T47D (cell line): ENCODE data around the gene CARM1.
A peak's percentile ranks its signal among the peaks of the same experiment; 100 is the strongest.
"Not testable (repeated sequence)": the region's sequence is repeated elsewhere in the genome, so short reads cannot be mapped to it uniquely, and the experiment has no call there.

Experiments used
- DNase-seq, 2 experiments: peaks; one replicate each; pipeline versions ENCODE4 v3.0.0 to v3.0.0-alpha.2; 2011 to 2012; ENCODE audit warnings: low read depth in 1 of 2, low spot score in 1 of 2
- JUND ChIP-seq: IDR thresholded peaks from 2 replicates; pipeline ENCODE4 v1.6.1; 2012; ENCODE audit warnings: low read depth
- in situ Hi-C: cut with HindIII; loops from 2 replicates; pipeline ENCODE4 v1.10.0; 2016; ENCODE audit warnings: low sequenced_read_pairs, low pct_unique_long_range_greater_than_20kb

CARM1 gene

DNA sequence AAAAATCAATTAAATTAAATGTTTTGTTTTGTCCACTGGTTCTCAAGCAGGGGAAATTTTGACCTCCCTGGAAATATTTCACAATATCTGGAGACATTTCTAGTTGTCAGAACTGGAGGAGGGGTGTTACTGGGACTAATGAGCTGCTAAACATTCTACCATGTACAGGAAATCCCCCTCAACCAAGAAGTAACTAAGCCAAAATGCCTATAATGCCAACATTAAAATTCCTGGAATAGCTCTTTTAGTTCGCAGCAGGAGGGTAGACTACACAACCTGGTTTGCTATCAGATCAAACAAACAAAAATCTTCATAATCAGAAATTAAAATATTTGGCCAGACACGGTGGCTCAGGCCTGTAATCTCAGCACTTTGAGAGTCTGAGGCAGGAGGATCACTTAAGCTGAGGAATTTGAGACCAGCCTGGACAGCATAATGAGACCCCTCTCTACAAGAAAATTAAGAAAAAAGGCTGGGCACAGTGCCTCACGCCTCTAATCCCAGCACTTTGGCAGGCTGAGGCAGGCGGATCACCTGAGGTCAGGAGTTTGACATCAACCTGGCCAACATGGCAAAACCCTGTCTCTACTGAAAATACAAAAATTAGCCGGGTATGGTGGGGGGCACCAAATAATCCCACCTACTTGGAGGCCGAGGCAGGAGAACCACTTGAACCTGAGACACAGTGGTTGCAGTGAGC lies 75.8 kb downstream of the CARM1 start:
- no peak for TF ChIP-seq JUND
- DNase-seq, result no peak
- in situ Hi-C loops, result no loop called here

DNA sequence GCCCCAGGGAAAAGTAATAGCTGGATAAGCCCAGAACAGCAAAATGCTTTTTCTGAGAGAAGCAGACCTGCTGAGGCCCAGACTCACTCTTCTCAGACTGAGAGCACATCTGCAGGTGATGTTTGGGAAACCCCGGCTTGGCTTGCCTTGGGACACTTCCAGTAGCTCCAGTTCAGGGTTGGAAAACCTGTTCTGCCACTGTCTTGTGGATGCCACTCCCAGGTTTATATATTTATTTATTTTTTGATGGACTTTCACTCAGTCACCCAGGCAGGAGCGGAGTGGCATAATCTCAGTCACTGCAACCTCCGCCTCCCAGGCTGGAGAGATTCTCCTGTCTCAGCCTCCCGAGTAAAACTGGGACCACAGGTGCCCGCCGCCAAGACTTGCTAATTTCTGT lies 81.5 kb downstream of the CARM1 start:
- DNase-seq, result peak in 1 of 2 experiments; percentile 86
- in situ Hi-C loops, result no loop called here
- no peak for TF ChIP-seq JUND

DNA sequence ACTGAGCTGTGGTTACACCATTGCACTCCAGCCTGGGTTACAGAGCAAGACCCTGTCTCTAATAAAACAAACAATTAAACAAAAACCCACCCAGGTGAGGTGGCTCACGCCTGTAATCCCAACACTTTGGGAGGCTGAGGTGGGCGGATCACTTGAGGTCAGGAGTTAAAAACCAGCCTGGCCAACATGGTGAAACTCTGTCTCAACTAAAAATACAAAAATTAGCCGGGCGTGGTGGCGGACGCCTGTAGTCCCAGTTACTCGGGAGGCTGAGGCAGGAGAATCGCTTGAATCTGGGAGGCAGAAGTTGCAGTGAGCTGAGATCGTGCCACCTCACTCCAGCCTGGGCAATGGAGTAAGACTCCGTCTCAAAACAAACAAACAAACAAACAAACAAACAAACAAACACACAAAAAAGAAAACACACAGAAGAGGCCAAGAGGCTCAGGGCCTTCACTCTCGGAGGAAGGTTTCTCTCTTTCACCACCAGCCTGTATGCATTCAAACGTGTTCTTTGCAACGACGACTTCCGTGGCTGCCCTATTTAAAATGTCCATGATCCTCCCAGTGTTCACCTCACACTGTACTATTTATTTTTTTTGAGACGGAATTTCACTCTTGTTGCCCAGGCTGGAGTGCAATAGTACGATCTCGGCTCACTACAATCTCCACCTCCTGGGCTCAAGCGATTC lies 88.1 kb downstream of the CARM1 start:
- in situ Hi-C loops, DNase-seq: not testable (repeated sequence)

DNA sequence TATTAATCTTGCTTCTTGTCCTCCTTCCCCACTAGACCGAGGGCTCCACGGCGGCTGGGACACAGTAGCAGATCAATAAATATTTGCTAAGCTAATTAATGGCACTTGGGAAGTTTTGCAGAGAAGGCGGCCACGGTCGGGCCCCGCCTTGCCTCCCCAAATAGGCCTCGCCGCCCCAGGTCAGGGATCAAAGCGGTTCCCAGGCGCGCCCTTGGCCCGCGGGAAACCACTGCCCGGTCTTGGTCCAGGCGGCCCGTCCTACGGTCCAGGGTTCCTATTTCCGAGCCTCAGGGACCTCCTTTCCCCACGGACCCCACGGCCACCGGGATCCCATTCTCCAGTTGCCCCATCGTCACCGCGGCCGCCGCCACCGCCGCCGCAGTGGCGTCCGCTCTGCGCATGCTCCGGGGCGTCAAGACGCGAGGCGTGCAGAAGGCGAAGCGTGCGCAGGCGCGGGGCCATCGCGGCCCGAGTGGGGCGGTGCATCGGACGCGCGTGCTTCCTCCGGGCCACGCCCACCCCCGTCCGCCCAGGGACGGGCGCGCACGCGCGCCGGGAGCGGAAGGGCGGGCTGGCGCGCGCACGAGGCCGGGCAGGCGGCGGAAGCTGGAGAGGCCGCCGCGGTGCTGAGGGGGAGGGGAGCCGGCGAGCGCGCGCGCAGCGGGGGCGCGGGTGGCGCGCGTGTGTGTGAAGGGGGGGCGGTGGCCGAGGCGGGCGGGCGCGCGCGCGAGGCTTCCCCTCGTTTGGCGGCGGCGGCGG lies 89.1 kb downstream of the CARM1 start, which contains the start of gene SMARCA4:
SMARCA4 (plus strand) TSS at position 717 of the 759 bp plus-strand sequence. CDS start 23,122 bp downstream, outside the sequence.
- peak; percentile 92 to 96 for DNase-seq
- no peak for TF ChIP-seq JUND
- in situ Hi-C loops, result no loop called here

DNA sequence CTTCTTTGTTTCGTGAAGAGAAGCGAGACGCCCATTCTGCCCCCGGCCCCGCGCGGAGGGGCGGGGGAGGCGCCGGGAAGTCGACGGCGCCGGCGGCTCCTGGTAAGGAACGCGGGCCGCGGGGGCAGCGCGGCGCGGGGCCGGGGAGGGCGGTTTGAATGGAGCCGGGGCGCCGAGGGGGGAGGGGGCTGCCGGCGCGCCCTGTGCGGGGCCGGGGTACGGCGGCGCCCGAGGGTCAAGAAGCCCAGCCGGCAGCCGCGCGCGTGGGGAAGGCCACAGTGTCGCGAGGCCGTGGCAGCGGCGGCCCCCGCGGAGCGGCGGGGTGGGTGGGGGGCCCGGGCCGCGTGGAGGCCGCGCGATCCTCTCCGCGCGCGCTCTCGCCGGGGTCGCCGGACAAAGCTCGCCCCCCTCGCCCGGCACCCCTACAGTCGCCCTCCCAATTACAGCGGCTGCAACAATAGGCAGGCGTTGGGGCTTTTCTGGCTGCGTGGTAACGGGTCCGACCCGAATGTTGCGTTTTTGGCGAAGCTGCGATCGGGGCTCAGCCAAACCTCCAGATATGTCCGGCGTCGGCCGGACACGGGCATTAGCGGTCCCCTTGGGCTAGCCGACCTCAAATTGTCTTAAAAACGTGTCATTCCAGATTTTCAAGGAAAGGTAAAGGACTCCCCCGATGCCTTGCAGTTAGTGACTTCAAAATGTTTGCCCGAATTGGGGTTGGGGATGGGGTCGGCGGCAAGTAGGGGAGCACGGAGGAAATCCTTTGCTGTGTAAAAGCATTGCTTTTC lies 89.9 kb downstream of the CARM1 start:
- no peak for TF ChIP-seq JUND
- in situ Hi-C loops, result no loop called here
- peak in 1 of 2 experiments; percentile 23 for DNase-seq

DNA sequence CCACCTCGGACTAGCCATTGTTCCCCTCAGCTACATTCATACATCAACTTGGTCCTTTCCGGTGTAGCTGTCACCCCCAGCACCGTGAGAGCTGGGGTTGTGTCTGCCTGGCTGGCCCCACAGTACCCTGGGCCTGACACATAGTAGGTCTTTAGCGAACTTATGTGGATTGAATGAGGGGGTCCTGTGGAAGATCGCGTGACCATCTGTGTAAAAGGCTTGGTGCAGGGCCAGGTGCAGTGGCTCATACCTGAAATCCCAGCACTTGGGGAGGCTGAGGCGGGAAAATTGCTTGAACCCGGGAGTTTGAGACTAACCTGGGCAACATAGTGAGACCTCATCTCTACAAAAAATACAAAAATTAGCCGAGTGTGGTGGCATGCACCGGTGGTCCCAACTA lies 91.5 kb downstream of the CARM1 start:
- DNase-seq, result no peak
- in situ Hi-C loops, result no loop called here
- TF ChIP-seq JUND, result no peak

DNA sequence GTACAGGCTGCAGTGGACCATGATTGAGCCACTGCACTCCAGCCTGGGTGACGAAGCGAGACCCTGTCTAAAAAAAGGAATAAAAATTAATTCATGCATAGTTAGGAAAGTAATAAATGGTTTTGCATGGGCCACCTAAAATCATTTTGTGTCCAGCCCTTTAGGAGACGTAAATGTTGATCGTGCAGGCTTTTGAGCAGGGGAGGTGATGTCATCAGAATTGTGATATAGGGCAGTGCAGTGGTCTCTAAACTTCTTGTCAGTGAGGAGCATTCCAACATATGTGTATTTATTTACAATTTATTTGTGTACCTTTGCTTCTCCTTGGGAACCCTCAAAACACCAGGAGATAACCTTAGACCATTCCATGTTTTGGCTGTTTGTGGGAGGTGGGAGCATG lies 92.5 kb downstream of the CARM1 start:
- in situ Hi-C loops, result no loop called here
- no peak for DNase-seq
- no peak for TF ChIP-seq JUND

DNA sequence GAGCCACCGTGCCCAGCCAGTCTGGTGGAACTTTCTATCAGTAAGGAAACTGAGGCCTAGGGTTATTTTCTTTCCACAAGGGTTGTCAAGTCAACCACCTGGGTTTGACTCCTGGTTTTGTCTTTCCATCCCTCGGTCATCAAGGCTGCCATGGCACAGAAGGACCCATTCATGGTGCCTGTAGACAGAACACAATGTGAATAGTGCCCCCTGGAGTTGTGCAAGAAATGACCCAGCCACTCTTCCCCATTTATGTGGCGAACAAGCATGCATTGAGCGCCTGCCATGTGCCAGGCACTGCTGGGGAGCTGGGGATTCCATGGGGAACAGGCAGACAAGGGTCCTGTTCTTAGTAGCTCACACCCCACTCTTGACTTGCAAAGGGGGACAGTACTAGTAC lies 93.5 kb downstream of the CARM1 start:
- in situ Hi-C loops, result no loop called here
- no peak for DNase-seq
- TF ChIP-seq JUND, result no peak

DNA sequence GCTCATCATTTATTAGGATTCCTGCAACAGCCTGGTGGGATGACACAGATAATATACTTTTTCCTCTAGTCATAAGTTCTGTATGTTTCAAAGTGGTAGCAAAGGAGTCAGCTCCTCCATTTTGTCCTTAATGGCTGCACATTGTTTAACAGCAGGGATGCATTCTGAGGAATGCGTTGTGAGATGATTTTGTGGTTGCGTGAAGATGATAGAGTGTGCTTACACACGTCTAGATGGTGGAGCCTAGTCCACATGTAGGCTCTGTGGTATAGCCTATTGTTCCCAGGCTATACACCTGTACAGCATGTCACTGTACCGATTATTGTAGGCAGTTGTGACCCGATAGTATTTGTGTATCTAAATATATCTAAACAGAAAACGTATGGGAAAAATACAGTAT lies 94.0 kb downstream of the CARM1 start:
- in situ Hi-C loops, result no loop called here
- DNase-seq, result no peak
- no peak for TF ChIP-seq JUND

DNA sequence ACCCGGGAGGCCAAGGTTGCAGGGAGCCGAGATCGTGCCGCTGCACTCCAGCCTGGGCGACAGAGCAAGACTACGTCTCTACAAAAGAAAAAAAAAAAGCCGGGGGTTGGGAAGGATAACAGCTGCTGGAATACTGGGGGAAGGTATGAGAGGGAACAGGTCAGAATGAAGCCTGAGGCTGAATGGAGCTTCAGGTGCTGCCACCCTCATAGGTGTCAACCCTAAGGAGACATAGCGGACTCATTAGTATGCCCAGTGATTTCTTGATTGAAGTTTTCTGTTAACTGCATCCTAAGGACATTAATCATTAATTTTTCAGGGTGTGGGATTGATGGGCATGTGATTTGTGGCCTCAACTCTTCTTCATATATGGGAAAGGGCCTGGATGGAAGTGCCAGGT lies 95.5 kb downstream of the CARM1 start:
- TF ChIP-seq JUND, result no peak

DNA sequence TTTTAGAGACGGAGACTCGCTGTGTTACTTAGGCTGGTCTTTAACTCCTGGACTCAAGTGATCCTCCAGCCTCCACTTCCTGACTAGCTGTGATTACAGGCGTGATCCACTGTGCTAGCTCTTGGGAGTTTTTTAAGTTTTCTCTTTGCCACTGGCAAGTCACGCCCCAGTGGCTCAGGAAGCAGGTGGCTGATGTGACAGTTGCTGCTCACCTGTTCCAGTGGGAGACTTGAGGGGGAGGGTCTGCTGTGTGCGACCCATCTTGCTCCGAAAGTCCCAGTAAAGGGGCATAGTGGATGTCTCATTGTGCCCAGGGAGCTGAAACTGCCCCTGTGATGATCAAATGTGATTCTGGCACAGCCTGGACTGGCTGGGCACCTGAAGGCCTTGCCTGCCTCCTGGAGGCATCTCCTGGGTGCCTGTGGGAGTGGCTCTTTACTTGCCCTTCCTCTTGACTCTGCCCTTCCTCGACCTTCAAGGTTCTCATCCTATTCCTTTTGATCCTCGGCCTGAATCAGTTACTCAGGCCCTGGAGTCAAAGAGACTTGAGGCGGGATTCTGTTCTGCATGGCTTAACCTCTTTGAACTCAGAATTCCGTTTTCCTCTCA lies 97.3 kb downstream of the CARM1 start:
- in situ Hi-C loops, result no loop called here
- TF ChIP-seq JUND, result no peak
- no peak for DNase-seq

More for the DNA sequence above, 95.5 kb downstream of the CARM1 start:
- no peak for DNase-seq
- in situ Hi-C loops, result no loop called here
